GM06990 (cell line): ENCODE measurements around the gene RPL26.
A peak's percentile ranks its signal among the peaks of the same experiment; 100 is the strongest.

Experiments used
- DNase-seq: peaks from one replicate; pipeline ENCODE4 v3.0.0-alpha.2; 2011; ENCODE audit not compliant: insufficient read length; ENCODE audit errors: extremely low read depth
- H3K27me3 ChIP-seq: replicated peaks from 2 replicates; pipeline ENCODE4 v1.6.0; 2011; ENCODE audit warnings: low read length; ENCODE audit not compliant: control insufficient read depth, insufficient read depth
- H3K36me3 ChIP-seq: 2 replicates; pipeline ENCODE4 v1.5.1; 2011; ENCODE audit warnings: low read length; ENCODE audit not compliant: control insufficient read depth, insufficient read depth
- H3K4me3 ChIP-seq: replicated peaks from 2 replicates; pipeline ENCODE4 v1.5.1; 2011; ENCODE audit warnings: low read depth, mild to moderate bottlenecking, control low read depth, low read length
- TF ChIP-seq, protein P1 (sequence below): IDR thresholded peaks from 2 replicates; pipeline ENCODE4 v1.5.1; 2011; ENCODE audit warnings: low read length, control low read depth, mild to moderate bottlenecking, inconsistent platforms; ENCODE audit not compliant: insufficient read depth, poor library complexity, severe bottlenecking

Gene RPL26

DNA sequence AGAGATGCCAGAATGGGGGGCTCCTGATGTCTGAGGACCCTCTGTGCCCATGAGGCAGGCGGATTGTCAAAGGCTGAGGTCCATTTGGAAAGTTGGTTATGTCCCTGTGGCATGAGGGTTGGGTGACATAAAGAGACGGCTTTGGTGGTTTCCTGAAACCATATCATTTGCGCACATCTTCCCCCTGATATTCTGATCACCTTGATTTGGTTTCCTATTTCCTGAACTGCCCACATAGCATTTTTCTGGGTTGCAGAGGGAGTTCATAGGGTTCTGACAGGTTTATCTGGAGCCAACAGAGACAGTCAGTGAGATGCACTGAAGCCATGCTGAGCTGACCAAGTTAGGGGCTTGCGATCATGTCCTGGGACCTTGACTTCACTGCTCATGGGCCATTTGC is 30.3 kb upstream of the RPL26 start:
- no peak overlapping the region for H3K4me3 ChIP-seq
- TF ChIP-seq, protein P1, sequence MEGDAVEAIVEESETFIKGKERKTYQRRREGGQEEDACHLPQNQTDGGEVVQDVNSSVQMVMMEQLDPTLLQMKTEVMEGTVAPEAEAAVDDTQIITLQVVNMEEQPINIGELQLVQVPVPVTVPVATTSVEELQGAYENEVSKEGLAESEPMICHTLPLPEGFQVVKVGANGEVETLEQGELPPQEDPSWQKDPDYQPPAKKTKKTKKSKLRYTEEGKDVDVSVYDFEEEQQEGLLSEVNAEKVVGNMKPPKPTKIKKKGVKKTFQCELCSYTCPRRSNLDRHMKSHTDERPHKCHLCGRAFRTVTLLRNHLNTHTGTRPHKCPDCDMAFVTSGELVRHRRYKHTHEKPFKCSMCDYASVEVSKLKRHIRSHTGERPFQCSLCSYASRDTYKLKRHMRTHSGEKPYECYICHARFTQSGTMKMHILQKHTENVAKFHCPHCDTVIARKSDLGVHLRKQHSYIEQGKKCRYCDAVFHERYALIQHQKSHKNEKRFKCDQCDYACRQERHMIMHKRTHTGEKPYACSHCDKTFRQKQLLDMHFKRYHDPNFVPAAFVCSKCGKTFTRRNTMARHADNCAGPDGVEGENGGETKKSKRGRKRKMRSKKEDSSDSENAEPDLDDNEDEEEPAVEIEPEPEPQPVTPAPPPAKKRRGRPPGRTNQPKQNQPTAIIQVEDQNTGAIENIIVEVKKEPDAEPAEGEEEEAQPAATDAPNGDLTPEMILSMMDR = no peak
- no peak for DNase-seq
- no peaks in the 10 kb centered on the region for H3K27me3 ChIP-seq
- H3K36me3 ChIP-seq = no peaks in the 10 kb centered on the region

DNA sequence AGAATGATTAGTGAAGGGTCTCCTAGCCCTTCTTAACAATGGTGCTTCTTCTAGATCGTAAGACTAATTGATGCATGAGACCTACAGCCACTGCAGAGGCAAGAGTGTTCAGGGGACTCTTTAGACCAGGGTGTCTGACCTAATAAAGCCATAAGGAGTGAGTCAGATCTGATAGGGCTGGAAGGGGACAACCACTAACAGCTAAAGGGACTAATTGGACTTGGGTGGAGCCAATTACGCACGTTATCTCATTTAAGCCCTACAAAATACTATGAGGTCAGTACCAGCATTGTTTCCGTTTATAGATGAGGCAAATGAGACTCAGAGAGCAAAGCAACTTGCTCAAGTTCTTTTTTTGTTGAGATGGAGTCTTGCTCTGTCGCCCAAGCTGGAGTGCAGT is 29.1 kb upstream of the RPL26 start:
- H3K27me3 ChIP-seq = no peaks in the 10 kb centered on the region
- TF ChIP-seq, protein P1 = no peak
- no peak overlapping the region for H3K4me3 ChIP-seq
- no peaks in the 10 kb centered on the region for H3K36me3 ChIP-seq
- DNase-seq = no peak

DNA sequence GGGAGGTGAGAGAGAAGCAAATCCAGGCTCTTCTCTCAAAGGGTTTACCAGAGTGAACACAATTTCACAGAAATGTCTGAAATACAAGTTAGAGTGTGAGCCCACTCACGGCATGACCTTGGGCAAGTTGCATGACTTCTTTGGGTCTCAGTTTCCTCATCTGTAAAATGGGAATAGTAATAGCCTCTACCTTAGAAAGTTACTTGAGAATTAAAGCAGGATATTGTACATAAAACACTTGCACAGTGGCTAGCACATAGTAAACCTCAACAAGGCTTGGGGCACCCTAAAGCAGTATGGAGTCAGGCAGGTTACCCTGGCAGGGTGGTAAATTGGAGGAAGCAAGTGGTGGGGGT is 27.9 kb upstream of the RPL26 start:
- DNase-seq = no peak
- TF ChIP-seq, protein P1 = no peak
- no peaks in the 10 kb centered on the region for H3K27me3 ChIP-seq
- H3K36me3 ChIP-seq = no peaks in the 10 kb centered on the region
- no peak overlapping the region for H3K4me3 ChIP-seq

DNA sequence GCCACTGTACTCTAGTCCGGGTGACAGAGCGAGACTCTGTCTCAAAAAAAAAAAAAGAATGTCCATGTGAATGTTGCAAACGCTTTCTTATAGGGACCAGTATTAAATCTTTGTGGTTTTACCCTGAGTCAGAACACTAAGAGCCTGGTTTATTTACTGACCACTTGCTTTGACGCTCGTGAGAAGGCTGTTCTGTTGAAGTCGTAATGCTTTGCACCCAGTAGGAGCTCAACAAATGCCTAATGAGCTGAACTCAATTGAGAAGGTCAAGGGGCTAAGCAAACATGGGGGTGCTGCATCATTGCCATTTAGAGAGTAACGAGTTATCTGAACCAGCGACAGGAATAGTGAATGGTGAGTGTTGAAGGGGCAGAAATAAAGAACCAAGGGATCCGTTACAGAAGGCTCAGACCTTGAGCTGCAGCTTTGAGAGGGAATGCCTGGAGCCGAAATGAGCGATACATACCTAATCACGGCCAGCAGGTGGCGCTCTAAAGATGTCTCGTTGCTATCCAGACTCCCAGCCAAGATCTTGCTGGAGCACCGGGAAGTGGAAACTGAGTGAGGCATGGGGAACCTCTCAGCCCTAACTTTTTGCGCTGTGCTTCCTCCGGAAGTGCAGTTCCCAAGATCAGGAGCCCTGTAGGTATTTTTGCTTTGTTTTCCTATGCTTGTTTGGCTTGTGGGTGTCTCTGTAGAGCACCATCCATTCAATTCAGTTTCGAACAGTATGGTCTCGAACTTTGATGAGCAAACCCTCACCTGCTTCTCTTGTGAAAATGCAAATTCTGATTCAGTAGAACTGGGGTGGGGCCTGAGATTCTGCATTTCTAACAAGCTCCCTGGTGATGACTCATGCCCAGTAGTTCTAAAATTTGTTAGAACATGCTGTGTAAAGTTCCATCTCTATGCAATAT is 27.2 kb upstream of the RPL26 start:
- H3K4me3 ChIP-seq = no peak overlapping the region; the same call in 1 of the 2 replicates
- DNase-seq = no peak
- TF ChIP-seq, protein P1 = peak; percentile 83
- H3K27me3 ChIP-seq = no peaks in the 10 kb centered on the region
- no peaks in the 10 kb centered on the region for H3K36me3 ChIP-seq

DNA sequence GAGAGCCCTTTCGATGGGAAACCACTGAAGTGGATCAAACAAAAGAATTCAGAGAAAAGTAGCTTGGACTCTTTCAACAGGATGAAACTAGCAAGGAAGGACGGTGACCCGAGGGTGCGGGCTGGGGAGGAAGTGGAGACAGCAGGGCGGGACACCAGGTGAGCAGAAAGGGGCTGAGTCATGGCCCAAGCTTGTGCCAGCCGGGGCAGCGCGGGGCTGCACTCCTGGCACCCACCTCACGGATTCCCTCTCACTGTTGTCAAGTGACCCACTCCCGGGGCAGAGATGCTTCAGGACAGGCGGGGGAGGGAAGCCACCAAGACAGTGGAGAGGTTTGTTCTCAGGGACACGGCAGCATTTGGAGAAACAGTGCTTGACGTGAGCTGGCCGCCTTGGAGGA is 25.4 kb upstream of the RPL26 start:
- Histone ChIP-seq H3K4me3 (no peak overlapping the region), H3K27me3 (no peaks in the 10 kb centered on the region), H3K36me3 (no peaks in the 10 kb centered on the region)
- DNase-seq = no peak
- TF ChIP-seq, protein P1 = no peak
